Stimulated activated CD4-positive, alpha-beta T cell treated with anti-CD3 and anti-CD28 coated beads, Interleukin-15, amount 100 ng/mL, for 24 hours (primary cell): ENCODE results near the gene GOLGA7B.
"Not testable (repeated sequence)": the region's sequence is repeated elsewhere in the genome, so short reads cannot be mapped to it uniquely, and the experiment has no call there.

ENCODE experiments used
- DNase-seq: peaks from one replicate; pipeline ENCODE4 v3.0.0-alpha.2; 2020

GOLGA7B gene

GRCh38 chr10:97836446-97836845 is 13.2 kb upstream of the GOLGA7B start:
- DNase-seq = no peak

- no peak for DNase-seq
Measured at GRCh38 chr10:97838091-97838490, 11.6 kb upstream of the GOLGA7B start.

- not testable (repeated sequence) for DNase-seq
Measured at GRCh38 chr10:97841166-97841565, 8.5 kb upstream of the GOLGA7B start.

- not testable (repeated sequence) for DNase-seq
Measured at GRCh38 chr10:97842114-97842513, 7.5 kb upstream of the GOLGA7B start.

- no peak for DNase-seq
Measured at GRCh38 chr10:97842656-97843280, 6.9 kb upstream of the GOLGA7B start.

- DNase-seq = no peak
Measured at GRCh38 chr10:97843281-97843671, 6.4 kb upstream of the GOLGA7B start.

GRCh38 chr10:97843972-97844371 is 5.7 kb upstream of the GOLGA7B start:
- not testable (repeated sequence) for DNase-seq

GRCh38 chr10:97844678-97845077 is 5.0 kb upstream of the GOLGA7B start:
- DNase-seq = no peak

- no peak for DNase-seq
Measured at GRCh38 chr10:97849103-97849686, 448 bp upstream of the GOLGA7B start.

- DNase-seq = peak; percentile 38
Measured at GRCh38 chr10:97850446-97850845, 803 bp downstream of the GOLGA7B start.

- peak; percentile 33 for DNase-seq
Measured at GRCh38 chr10:97851341-97852001, 1.8 kb downstream of the GOLGA7B start.

GRCh38 chr10:97852277-97852676 is 2.6 kb downstream of the GOLGA7B start:
- DNase-seq = no peak

GRCh38 chr10:97852840-97853405 is 3.3 kb downstream of the GOLGA7B start:
- DNase-seq = no peak

- DNase-seq = no peak
Measured at GRCh38 chr10:97854743-97855142, 5.1 kb downstream of the GOLGA7B start.

- peak; percentile 24 for DNase-seq
Measured at GRCh38 chr10:97858001-97858439, 8.4 kb downstream of the GOLGA7B start.

GRCh38 chr10:97861097-97861750 is 11.6 kb downstream of the GOLGA7B start:
- no peak for DNase-seq

GRCh38 chr10:97861924-97862323 is 12.3 kb downstream of the GOLGA7B start:
- DNase-seq = no peak

GRCh38 chr10:97863808-97864207 is 14.2 kb downstream of the GOLGA7B start:
- no peak for DNase-seq

- no peak for DNase-seq
Measured at GRCh38 chr10:97865488-97865887, 15.8 kb downstream of the GOLGA7B start.

- no peak for DNase-seq
Measured at GRCh38 chr10:97866524-97867219, 17.0 kb downstream of the GOLGA7B start.

- no peak for DNase-seq
Measured at GRCh38 chr10:97867220-97867800, 17.7 kb downstream of the GOLGA7B start.

- no peak for DNase-seq
Measured at GRCh38 chr10:97868134-97868685, 18.6 kb downstream of the GOLGA7B start.
